Psoas muscle (tissue), 8 donors: ENCODE measurements around the gene ZMIZ1. TPM values are rescaled to one million over a fixed set of nuclear protein-coding genes. Genes with fewer than 3 reads are reported as not detected.

Source experiments
- ATAC-seq, 4 donors: fragments of 200-7000 bp; cut with Tn5 transposase; one replicate each; pipeline ENCODE4 v1.9.1; 2020; ENCODE audit warnings: moderate library complexity in 3 of 4, mild to moderate bottlenecking in 2 of 4
- DNase-seq, 2 donors: peaks; one replicate each; pipeline ENCODE4 v3.0.0-alpha.2; 2020
- H3K27ac ChIP-seq: fragments of 200-600 bp; one replicate; pipeline ENCODE4 v1.8.0; 2022
- H3K27me3 ChIP-seq, 3 donors: fragments of 200-600 bp in 1 of 3; one replicate each; pipeline versions ENCODE4 v1.6.1 to v1.8.0; 2013 to 2022; ENCODE audit warnings: low read length in 2 of 3, mild to moderate bottlenecking in 2 of 3, moderate library complexity in 1 of 3; ENCODE audit not compliant: insufficient read depth in 3 of 3
- H3K36me3 ChIP-seq, 2 donors: fragments of 200-600 bp in 1 of 2; one replicate each; pipeline versions ENCODE4 v1.6.1 to v1.8.0; 2013 to 2022; ENCODE audit warnings: low read depth in 1 of 2, mild to moderate bottlenecking in 1 of 2, moderate library complexity in 1 of 2; ENCODE audit not compliant: insufficient read depth in 1 of 2
- H3K4me1 ChIP-seq: fragments of 200-600 bp; one replicate; pipeline ENCODE4 v1.8.0; 2022
- H3K4me3 ChIP-seq: fragments of 200-600 bp; one replicate; pipeline ENCODE4 v1.8.0; 2022; ENCODE audit warnings: mild to moderate bottlenecking
- H3K9me3 ChIP-seq: fragments of 200-600 bp; one replicate; pipeline ENCODE4 v1.8.0; 2022
- CTCF ChIP-seq: fragments of 200-600 bp; IDR thresholded peaks from one replicate; pipeline ENCODE4 v1.8.0; 2022; ENCODE audit warnings: antibody characterized with exemption
- WGBS, 3 donors: extraction: QIAGEN DNeasy Blood & Tissue Kit; methylation state at CpG; one replicate each; pipeline versions ENCODE4 v1.1.6 to v1.1.7; 2013; 5-methylcytosine and 5-hydroxymethylcytosine counted together
- intact Hi-C, 2 donors: fragments of 100-400 bp; cut with DNase I; formaldehyde crosslinking; loops; one replicate each; pipeline versions ENCODE4 v1.11.0 to v1.14.2; 2022
- polyA plus RNA-seq, 3 donors: library from polyadenylated mRNA; stranded (reverse); fragments of 200-250 nt; gene quantifications; one replicate each; pipeline ENCODE4 v1.2.3, GENCODE V29; 2013
- total RNA-seq, 4 donors: library from RNA; stranded (reverse); fragmentation: NEBNext Ultra II Directional in 2 of 4; extraction: Animal tissue kit (Norgen Biotek cat#: 25700) in 2 of 4; gene quantifications; one replicate each; pipeline versions ENCODE4 v1.2.1 to v1.2.4, GENCODE V29; 2021 to 2023
- donor health status: healthy with polysubstance abuse.
- donor health status: DM: no; HTN: no; CAD: no; lungs with moderate emphysema.
- donor health status: Bipolar disorder and iron deficiency.
- donor health status: healthy.
- donor health status: DM: yes; HTN: yes; CAD: no.
- donor health status: DM: no; HTN: no; CAD: no.
- donor health status: DM: no; HTN: no; CAD: no.
- donor health status: DM: yes; HTN: yes; CAD: no.

ZMIZ1 gene
- total and polyA plus RNA-seq, 7 donors, result 10.4 to 37.6 (median 30.0) TPM

GRCh38 chr10:79284158-79284871 is 215.5 kb downstream of the ZMIZ1 start:
- no peak overlapping the region for H3K27ac ChIP-seq
- peaks cover 9% of the 10 kb centered on the region for H3K4me1 ChIP-seq
- no peaks in the 10 kb centered on the region for H3K27me3 ChIP-seq
- no peak for DNase-seq
- no peak for TF ChIP-seq CTCF
- peaks cover 0 to 51% of the 10 kb centered on the region in 2 donors for H3K36me3 ChIP-seq
- intact Hi-C loops, result no loop called here
- no peak overlapping the region for H3K4me3 ChIP-seq
- WGBS, 3 donors, result 91 to 96% (median 92%) methylated on average over 7 of the region's 7 CpGs
- no peak for ATAC-seq
- no peaks in the 10 kb centered on the region for H3K9me3 ChIP-seq

- intact Hi-C loops, result no loop called here
- DNase-seq (no peak), ATAC-seq (no peak)
- Histone ChIP-seq H3K4me1 (peaks cover 9% of the 10 kb centered on the region), H3K27me3 (no peaks in the 10 kb centered on the region), H3K4me3 (no peak overlapping the region), H3K27ac (no peak overlapping the region), H3K9me3 (no peaks in the 10 kb centered on the region), H3K36me3 (peaks cover 0 to 58% of the 10 kb centered on the region in 2 donors)
- TF ChIP-seq CTCF, result no peak
- 76 to 79% (median 78%) methylated on average over 13 of the region's 13 CpGs for WGBS, 3 donors
These were observed 216.8 kb downstream of the ZMIZ1 start for GRCh38 chr10:79285315-79286197.

- H3K4me1 ChIP-seq, result peaks cover 9% of the 10 kb centered on the region
- DNase-seq (peak; percentile 71 to 84), ATAC-seq (peak; percentile 17 to 39 (median 29))
- no peaks in the 10 kb centered on the region for H3K9me3 ChIP-seq
- no peak overlapping the region for H3K4me3 ChIP-seq
- no peak for TF ChIP-seq CTCF
- H3K36me3 ChIP-seq, result peaks cover 0 to 63% of the 10 kb centered on the region in 2 donors
- no peaks in the 10 kb centered on the region for H3K27me3 ChIP-seq
- 45 to 66% (median 60%) methylated on average over 23 of the region's 23 CpGs for WGBS, 3 donors
- no peak overlapping the region for H3K27ac ChIP-seq
- intact Hi-C loops, result no loop called here
These were observed 217.7 kb downstream of the ZMIZ1 start for GRCh38 chr10:79286318-79286951.

- intact Hi-C loops, result no loop called here
- no peak for TF ChIP-seq CTCF
- no peak for DNase-seq
- WGBS, 3 donors, result 89 to 93% (median 92%) methylated on average over 13 to 15 of the region's 15 CpGs
- no peaks in the 10 kb centered on the region for H3K27me3 ChIP-seq
- H3K4me3 ChIP-seq, result no peak overlapping the region
- no peak for ATAC-seq
- peaks cover 0 to 57% of the 10 kb centered on the region in 2 donors for H3K36me3 ChIP-seq
- peaks cover 9% of the 10 kb centered on the region for H3K4me1 ChIP-seq
- H3K9me3 ChIP-seq, result no peaks in the 10 kb centered on the region
- H3K27ac ChIP-seq, result no peak overlapping the region
These were observed 219.4 kb downstream of the ZMIZ1 start for GRCh38 chr10:79287973-79288723.
